ENCODE measurements around the gene GBP3. TPM values are rescaled to one million over a fixed set of nuclear protein-coding genes. Genes with fewer than 3 reads are reported as not detected.
"Not testable (repeated sequence)": the region's sequence is repeated elsewhere in the genome, so short reads cannot be mapped to it uniquely, and the experiment has no call there.

Gene GBP3
- total RNA-seq, 1 experiment from 2014 or later = 6.3 TPM

- no peak overlapping the region for H3K4me3 ChIP-seq (ENCODE audit: low read depth, low read length, poor library complexity, severe bottlenecking)
- no peaks in the 10 kb centered on the region for H3K36me3 ChIP-seq (ENCODE audit: insufficient read depth, low read length, poor library complexity, severe bottlenecking)
- no TSS peak for BruUV-seq (replicated peaks)
- no peak for DNase-seq (ENCODE audit: low spot score)
- no peaks in the 10 kb centered on the region for H3K4me1 ChIP-seq (ENCODE audit: insufficient read depth, low read length, poor library complexity, severe bottlenecking)
- no peaks in the 10 kb centered on the region for H3K27me3 ChIP-seq (replicated peaks; ENCODE audit: insufficient read depth, low read depth, low read length, poor library complexity)
- no peak overlapping the region for H3K27ac ChIP-seq (ENCODE audit: low read depth, low read length, poor library complexity, severe bottlenecking)
- intact Hi-C loops (cut with micrococcal nuclease; ENCODE audit: unreplicated experiment) = no loop called here
- no peaks in the 10 kb centered on the region for H3K9me3 ChIP-seq (ENCODE audit: low read depth, low read length, poor library complexity, severe bottlenecking)
- POLR2A ChIA-PET (ENCODE audit: low non-redundant PET) = no interaction called here
- CTCF ChIA-PET = no interaction called here
- no peak for TF ChIP-seq CTCF (conservative IDR thresholded peaks at IDR 0.05; ENCODE audit: low read depth, low read length)
- no peak for TF ChIP-seq EZH2 (IDR thresholded peaks at IDR 0.05; ENCODE audit: borderline replicate concordance, low read depth, low read length, poor library complexity, severe bottlenecking)
These were observed 28.8 kb upstream of the GBP3 start for GRCh38 chr1:89051300-89051954.

- H3K9me3 ChIP-seq (ENCODE audit: low read depth, low read length, poor library complexity, severe bottlenecking) = no peaks in the 10 kb centered on the region
- no TSS peak for BruUV-seq (replicated peaks)
- H3K4me1 ChIP-seq (ENCODE audit: insufficient read depth, low read length, poor library complexity, severe bottlenecking) = no peaks in the 10 kb centered on the region
- CTCF ChIA-PET = no interaction called here
- no peak overlapping the region for H3K4me3 ChIP-seq (ENCODE audit: low read depth, low read length, poor library complexity, severe bottlenecking)
- intact Hi-C loops (cut with micrococcal nuclease; ENCODE audit: unreplicated experiment) = no loop called here
- no peaks in the 10 kb centered on the region for H3K36me3 ChIP-seq (ENCODE audit: insufficient read depth, low read length, poor library complexity, severe bottlenecking)
- H3K27ac ChIP-seq (ENCODE audit: low read depth, low read length, poor library complexity, severe bottlenecking) = no peak overlapping the region
- POLR2A ChIA-PET (ENCODE audit: low non-redundant PET) = no interaction called here
- H3K27me3 ChIP-seq (replicated peaks; ENCODE audit: insufficient read depth, low read depth, low read length, poor library complexity) = no peaks in the 10 kb centered on the region
- TF ChIP-seq EZH2 (IDR thresholded peaks at IDR 0.05; ENCODE audit: borderline replicate concordance, low read depth, low read length, poor library complexity, severe bottlenecking) (no peak), CTCF (conservative IDR thresholded peaks at IDR 0.05; ENCODE audit: low read depth, low read length) (no peak)
- no peak for DNase-seq (ENCODE audit: low spot score)
These were observed 28.0 kb upstream of the GBP3 start for GRCh38 chr1:89050649-89051033.

- CTCF ChIA-PET; H3K27ac ChIP-seq (ENCODE audit: low read depth, low read length, poor library complexity, severe bottlenecking); H3K27me3 ChIP-seq (replicated peaks; ENCODE audit: insufficient read depth, low read depth, low read length, poor library complexity); BruUV-seq (replicated peaks); H3K4me3 ChIP-seq (ENCODE audit: low read depth, low read length, poor library complexity, severe bottlenecking); intact Hi-C loops (cut with micrococcal nuclease; ENCODE audit: unreplicated experiment); H3K9me3 ChIP-seq (ENCODE audit: low read depth, low read length, poor library complexity, severe bottlenecking); H3K36me3 ChIP-seq (ENCODE audit: insufficient read depth, low read length, poor library complexity, severe bottlenecking); POLR2A ChIA-PET (ENCODE audit: low non-redundant PET); H3K4me1 ChIP-seq (ENCODE audit: insufficient read depth, low read length, poor library complexity, severe bottlenecking); DNase-seq (ENCODE audit: low spot score): not testable (repeated sequence)
These were observed 27.4 kb upstream of the GBP3 start for GRCh38 chr1:89049901-89050648.

GRCh38 chr1:89049187-89049586 lies 26.5 kb upstream of the GBP3 start:
- BruUV-seq (replicated peaks); intact Hi-C loops (cut with micrococcal nuclease; ENCODE audit: unreplicated experiment); H3K36me3 ChIP-seq (ENCODE audit: insufficient read depth, low read length, poor library complexity, severe bottlenecking); H3K4me3 ChIP-seq (ENCODE audit: low read depth, low read length, poor library complexity, severe bottlenecking); DNase-seq (ENCODE audit: low spot score); H3K9me3 ChIP-seq (ENCODE audit: low read depth, low read length, poor library complexity, severe bottlenecking); H3K4me1 ChIP-seq (ENCODE audit: insufficient read depth, low read length, poor library complexity, severe bottlenecking); POLR2A ChIA-PET (ENCODE audit: low non-redundant PET); H3K27ac ChIP-seq (ENCODE audit: low read depth, low read length, poor library complexity, severe bottlenecking); CTCF ChIA-PET; H3K27me3 ChIP-seq (replicated peaks; ENCODE audit: insufficient read depth, low read depth, low read length, poor library complexity): not testable (repeated sequence)
